Stimulated activated CD4-positive, alpha-beta T cell treated with anti-CD3 and anti-CD28 coated beads, Interleukin-2, amount 100 ng/mL, for 48 hours (primary cell): ENCODE measurements around the gene MUC13.

ENCODE experiments used
- DNase-seq, 2 donors: peaks; one replicate each; pipeline ENCODE4 v3.0.0-alpha.2; 2020

Gene MUC13

DNA sequence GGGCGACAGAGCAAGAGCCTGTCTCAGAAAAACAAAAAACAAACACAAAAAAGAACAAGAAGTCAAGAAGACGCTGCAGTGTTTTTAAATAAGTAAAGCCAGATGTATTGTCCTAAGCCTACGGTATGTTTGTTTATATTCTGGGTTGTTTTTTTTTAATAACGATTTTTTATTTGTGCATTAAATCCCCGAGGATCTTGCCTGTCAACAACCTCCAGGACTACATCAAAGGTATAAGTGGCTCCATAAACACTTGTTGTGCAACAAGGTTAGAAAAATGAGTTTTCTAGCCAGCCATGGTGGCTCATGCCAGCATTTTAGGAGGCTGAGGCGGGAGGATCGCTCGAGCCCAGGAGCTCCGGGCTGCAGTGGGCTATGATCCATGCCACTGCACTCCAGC is 73.5 kb downstream of the MUC13 start:
- no peak for DNase-seq

DNA sequence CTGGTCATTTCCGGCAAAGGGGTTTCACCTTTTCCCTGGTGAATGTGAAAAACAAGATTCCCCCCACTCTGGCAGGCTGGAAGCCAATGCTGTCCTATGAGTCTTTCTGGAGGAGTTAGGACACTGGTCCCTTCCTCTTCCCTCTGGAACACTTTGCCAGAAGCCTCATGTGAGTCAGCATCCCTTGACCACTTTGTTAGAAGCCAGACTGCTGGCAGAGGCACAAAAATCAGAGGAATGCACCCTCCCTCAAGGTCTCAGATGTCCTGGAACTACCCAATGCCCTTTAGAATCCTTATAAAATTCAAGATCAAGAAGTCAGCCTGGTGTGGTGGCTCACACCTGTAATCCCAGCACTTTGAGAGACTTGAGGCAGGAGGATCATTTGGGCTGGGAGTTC is 74.0 kb downstream of the MUC13 start:
- no peak for DNase-seq

DNA sequence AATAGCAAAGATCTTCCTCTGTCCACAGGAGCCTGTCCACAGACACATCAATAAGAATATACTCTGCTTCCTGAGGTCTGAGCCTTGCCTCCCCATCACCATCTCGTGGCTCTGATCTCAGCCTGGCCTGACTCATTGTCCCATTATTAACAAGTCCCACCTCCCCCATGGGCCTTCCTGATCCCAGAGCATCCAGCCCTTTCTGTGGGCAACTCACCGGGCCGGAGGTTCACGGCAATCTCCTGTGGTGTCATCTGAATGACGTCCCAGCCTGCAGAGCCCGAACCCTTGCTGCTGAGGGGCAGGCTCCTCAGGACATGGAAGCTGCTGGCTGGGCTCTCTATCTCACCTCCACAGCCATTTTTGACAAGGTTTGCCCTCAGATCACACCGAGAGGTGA is 75.5 kb downstream of the MUC13 start:
- no peak for DNase-seq

DNA sequence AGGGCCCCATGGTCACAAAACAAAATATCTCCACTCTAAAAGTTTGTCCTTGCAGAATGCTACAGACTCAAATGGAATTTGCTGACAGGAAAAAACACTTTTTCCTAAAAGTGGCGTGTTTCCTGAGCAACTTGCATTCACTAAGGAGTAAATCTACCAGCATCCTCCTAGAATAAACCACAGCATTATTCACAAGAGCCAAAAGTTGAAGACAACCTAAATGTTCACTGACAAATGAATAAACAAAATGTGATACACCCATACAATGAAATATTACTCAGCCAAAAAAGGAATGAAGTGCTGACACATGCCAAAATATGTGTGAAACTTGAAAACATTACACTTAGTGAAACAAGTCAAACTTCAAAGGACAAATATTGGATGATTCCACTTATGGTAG is 76.3 kb downstream of the MUC13 start:
- no peak for DNase-seq

DNA sequence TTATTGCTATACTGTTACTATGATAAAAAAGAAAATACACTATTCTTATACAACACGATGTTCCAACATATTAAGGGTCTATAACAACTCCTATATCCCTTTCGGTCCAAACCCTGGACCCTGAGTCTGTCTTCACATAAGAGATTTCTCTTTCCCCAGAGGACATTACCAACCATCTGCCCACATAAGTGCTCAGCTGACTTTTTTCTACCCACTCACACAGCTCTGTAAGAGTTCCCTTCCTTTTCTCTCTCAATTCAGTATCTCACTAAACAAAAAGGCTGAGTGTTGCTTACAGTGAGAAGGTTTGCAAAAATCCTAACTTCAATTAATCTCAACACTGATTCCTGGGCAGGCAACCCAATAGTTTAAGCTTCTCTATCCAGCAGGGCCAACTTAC is 77.9 kb downstream of the MUC13 start:
- DNase-seq = no peak
